ENCODE data around the gene PSMA5.

Gene PSMA5

DNA sequence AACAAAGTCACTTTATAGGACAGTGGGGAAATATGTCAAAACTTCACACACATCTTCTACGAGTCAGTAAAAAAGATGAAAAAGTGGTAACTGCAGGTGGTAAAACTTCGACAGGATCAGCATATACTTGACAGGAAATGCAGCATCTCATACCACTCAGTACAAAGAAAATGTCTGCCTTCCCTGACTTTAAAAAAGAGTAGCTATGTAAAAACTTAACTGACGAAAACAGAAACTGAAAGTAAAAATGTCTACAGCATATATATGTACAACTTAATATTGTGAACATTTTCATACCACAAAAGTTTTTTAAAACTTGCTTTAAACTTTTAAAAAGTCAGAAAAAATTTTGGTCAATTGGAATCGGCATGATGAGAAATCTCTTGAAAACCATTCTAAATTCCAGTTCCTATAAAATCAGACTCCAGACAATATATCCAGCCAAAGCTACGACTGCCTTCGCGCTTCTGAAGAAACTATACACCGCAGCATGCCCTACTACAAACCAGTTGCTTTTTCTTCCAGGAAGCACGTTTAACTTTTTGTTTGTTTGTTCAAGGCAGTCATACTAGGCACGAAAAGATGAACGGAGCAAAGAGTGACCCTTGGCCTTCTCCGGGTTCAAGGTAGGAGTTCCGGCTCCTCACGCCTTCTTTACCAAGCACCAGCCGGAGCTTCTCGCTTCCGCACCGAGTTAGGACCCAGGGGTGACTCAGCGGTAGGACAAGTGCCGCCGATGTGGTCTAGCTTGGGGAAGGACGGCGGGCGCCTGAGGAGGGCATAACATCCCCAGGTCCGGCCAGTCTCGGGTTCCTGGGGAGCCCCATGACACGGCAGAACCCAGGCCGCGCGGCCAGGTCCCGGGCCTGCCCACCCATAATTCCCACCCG, 612 bp downstream of the PSMA5 start:
- Histone ChIP-seq H3K4me2 (ENCODE audit: low read length) (peak overlapping the region; percentile 86), H3K36me3 (ENCODE audit: insufficient read depth, low read length) (peaks cover 13% of the 10 kb centered on the region), H3K27me3 (ENCODE audit: control insufficient read depth, insufficient read depth, low read length) (no peaks in the 10 kb centered on the region), H3K4me1 (ENCODE audit: control insufficient read depth, insufficient read depth, low read length) (peaks cover 18% of the 10 kb centered on the region), H3K9me3 (replicated peaks; ENCODE audit: low read length) (no peaks in the 10 kb centered on the region), H3K4me3 (ENCODE audit: low read length) (peak overlapping the region; percentile 80), H3K9ac (ENCODE audit: low read depth, low read length) (peak overlapping the region; percentile 85)

DNA sequence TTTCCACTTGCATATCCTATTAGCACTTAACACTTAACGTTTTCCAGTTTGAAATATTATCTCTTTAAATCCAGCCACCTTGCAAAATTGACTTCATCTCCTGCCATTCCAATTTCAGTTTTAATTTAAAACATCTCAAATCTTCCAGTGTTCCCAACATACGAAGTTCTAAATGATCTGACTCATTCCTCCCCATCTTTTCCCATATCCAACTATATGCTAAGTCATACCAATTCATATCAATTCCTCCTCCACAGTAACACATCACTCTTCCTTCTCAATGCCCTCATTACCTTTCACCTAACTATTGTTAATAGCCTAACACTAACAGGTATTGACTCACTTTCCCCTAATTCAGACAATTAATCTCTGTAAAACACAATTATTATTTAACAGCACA, 2.8 kb downstream of the PSMA5 start:
- peak overlapping the region; percentile 38 for H3K4me2 ChIP-seq (ENCODE audit: low read length)
- H3K27me3 ChIP-seq (ENCODE audit: control insufficient read depth, insufficient read depth, low read length): no peaks in the 10 kb centered on the region
- peaks cover 21% of the 10 kb centered on the region for H3K36me3 ChIP-seq (ENCODE audit: insufficient read depth, low read length)
- H3K9me3 ChIP-seq (replicated peaks; ENCODE audit: low read length): no peaks in the 10 kb centered on the region
- no peak overlapping the region for H3K4me3 ChIP-seq (ENCODE audit: low read length)
- H3K9ac ChIP-seq (ENCODE audit: low read depth, low read length): no peak overlapping the region
- H3K4me1 ChIP-seq (ENCODE audit: control insufficient read depth, insufficient read depth, low read length): peaks cover 18% of the 10 kb centered on the region

- no peaks in the 10 kb centered on the region for H3K27me3 ChIP-seq (ENCODE audit: control insufficient read depth, insufficient read depth, low read length)
- H3K4me2 ChIP-seq (ENCODE audit: low read length): no peak overlapping the region
- H3K4me3 ChIP-seq (ENCODE audit: low read length): no peak overlapping the region
- H3K9me3 ChIP-seq (replicated peaks; ENCODE audit: low read length): no peaks in the 10 kb centered on the region
- H3K4me1 ChIP-seq (ENCODE audit: control insufficient read depth, insufficient read depth, low read length): no peaks in the 10 kb centered on the region
- peaks cover 88% of the 10 kb centered on the region for H3K36me3 ChIP-seq (ENCODE audit: insufficient read depth, low read length)
- no peak overlapping the region for H3K9ac ChIP-seq (ENCODE audit: low read depth, low read length)
These were observed 13.7 kb downstream of the PSMA5 start for GRCh38 chr1:109412551-109412950.

- H3K4me2 ChIP-seq (ENCODE audit: low read length): no peak overlapping the region
- no peak overlapping the region for H3K9ac ChIP-seq (ENCODE audit: low read depth, low read length)
- no peaks in the 10 kb centered on the region for H3K4me1 ChIP-seq (ENCODE audit: control insufficient read depth, insufficient read depth, low read length)
- H3K27me3 ChIP-seq (ENCODE audit: control insufficient read depth, insufficient read depth, low read length): no peaks in the 10 kb centered on the region
- H3K4me3 ChIP-seq (ENCODE audit: low read length): no peak overlapping the region
- H3K36me3 ChIP-seq (ENCODE audit: insufficient read depth, low read length): peaks cover 65% of the 10 kb centered on the region
- H3K9me3 ChIP-seq (replicated peaks; ENCODE audit: low read length): no peaks in the 10 kb centered on the region
These were observed 21.4 kb downstream of the PSMA5 start for GRCh38 chr1:109404838-109405237.

DNA sequence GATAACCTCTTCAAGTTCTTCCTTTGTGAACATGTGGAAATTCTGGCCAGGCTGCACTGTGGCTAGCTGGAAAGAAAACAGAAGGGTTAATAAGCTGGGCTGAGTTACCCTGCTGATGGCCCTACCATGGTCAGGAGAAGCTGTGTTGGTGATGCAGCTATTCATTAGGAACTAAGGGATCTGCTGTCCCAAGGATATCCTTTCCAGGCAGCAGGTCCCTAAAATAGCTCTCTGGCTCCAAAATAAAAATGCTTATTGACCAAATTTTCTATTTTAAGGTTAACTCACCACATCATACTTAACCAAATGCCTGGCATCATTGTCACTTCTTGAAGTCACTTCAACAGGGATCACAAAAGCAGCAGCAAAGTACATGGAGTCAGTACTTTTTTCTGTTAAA, 24.2 kb downstream of the PSMA5 start:
- H3K4me2 ChIP-seq (ENCODE audit: low read length): no peak overlapping the region
- H3K27me3 ChIP-seq (ENCODE audit: control insufficient read depth, insufficient read depth, low read length): no peaks in the 10 kb centered on the region
- H3K9me3 ChIP-seq (replicated peaks; ENCODE audit: low read length): no peaks in the 10 kb centered on the region
- H3K9ac ChIP-seq (ENCODE audit: low read depth, low read length): no peak overlapping the region
- peaks cover 11% of the 10 kb centered on the region for H3K4me1 ChIP-seq (ENCODE audit: control insufficient read depth, insufficient read depth, low read length)
- no peak overlapping the region for H3K4me3 ChIP-seq (ENCODE audit: low read length)
- peaks cover 42% of the 10 kb centered on the region for H3K36me3 ChIP-seq (ENCODE audit: insufficient read depth, low read length)

- Histone ChIP-seq H3K9me3 (replicated peaks; ENCODE audit: low read length) (no peaks in the 10 kb centered on the region), H3K27me3 (ENCODE audit: control insufficient read depth, insufficient read depth, low read length) (no peaks in the 10 kb centered on the region), H3K4me2 (ENCODE audit: low read length) (no peak overlapping the region), H3K4me3 (ENCODE audit: low read length) (no peak overlapping the region), H3K4me1 (ENCODE audit: control insufficient read depth, insufficient read depth, low read length) (peaks cover 30% of the 10 kb centered on the region), H3K36me3 (ENCODE audit: insufficient read depth, low read length) (peaks cover 35% of the 10 kb centered on the region), H3K9ac (ENCODE audit: low read depth, low read length) (no peak overlapping the region)
These were observed 26.1 kb downstream of the PSMA5 start for GRCh38 chr1:109400035-109400655.

GRCh38 chr1:109399326-109399957, 26.8 kb downstream of the PSMA5 start:
- H3K9ac ChIP-seq (ENCODE audit: low read depth, low read length): no peak overlapping the region

DNA sequence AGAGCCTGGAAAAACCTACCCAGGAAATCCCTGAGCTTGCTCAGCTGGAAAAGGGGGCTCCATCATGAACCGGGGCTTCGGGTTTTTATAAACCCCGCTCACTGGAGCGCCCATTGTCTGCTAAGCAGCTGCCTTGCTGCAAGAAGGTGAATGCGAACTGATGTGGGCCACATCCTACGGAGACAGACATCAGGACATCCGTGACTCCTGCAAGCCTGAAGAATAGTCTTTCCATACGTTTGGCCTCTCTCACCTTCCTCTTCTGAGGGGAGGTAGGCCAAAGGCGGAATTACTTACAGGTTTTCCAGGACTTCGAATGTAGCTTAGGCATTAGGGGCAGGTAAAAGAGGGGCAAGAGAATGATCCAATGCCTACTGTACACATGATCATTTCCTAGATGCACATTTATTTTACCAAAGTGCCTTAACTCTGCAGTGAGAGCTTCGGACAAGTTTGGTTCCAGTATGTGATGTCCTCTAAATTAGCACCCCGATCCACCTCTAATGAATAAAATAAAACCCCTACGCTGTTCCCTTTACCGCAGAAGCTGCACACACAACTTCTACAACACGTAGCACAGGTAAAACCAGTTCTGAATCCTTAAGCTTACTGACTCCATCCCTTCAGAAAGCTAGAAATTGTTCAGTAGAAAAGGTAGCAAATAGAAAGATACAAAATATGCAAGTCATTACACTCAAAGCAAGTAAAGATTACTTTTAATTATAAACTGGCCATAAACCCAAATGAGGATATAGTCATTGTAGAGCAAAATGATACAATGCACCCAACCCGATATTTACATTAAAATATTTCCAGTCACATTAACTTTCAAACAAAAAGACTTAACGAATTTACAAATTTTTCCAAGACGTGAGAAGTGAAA, 27.7 kb downstream of the PSMA5 start:
- peak overlapping the region; percentile 96 for H3K4me2 ChIP-seq (ENCODE audit: low read length)
- H3K27me3 ChIP-seq (ENCODE audit: control insufficient read depth, insufficient read depth, low read length): no peaks in the 10 kb centered on the region
- H3K9ac ChIP-seq (ENCODE audit: low read depth, low read length): peak overlapping the region; percentile 80
- H3K4me3 ChIP-seq (ENCODE audit: low read length): peak overlapping the region; percentile 81
- peaks cover 43% of the 10 kb centered on the region for H3K4me1 ChIP-seq (ENCODE audit: control insufficient read depth, insufficient read depth, low read length)
- no peaks in the 10 kb centered on the region for H3K9me3 ChIP-seq (replicated peaks; ENCODE audit: low read length)
- H3K36me3 ChIP-seq (ENCODE audit: insufficient read depth, low read length): peaks cover 26% of the 10 kb centered on the region

More at GRCh38 chr1:109399326-109399957, 26.8 kb downstream of the PSMA5 start:
- Histone ChIP-seq H3K36me3 (ENCODE audit: insufficient read depth, low read length) (peaks cover 28% of the 10 kb centered on the region), H3K4me3 (ENCODE audit: low read length) (no peak overlapping the region), H3K9me3 (replicated peaks; ENCODE audit: low read length) (no peaks in the 10 kb centered on the region), H3K4me1 (ENCODE audit: control insufficient read depth, insufficient read depth, low read length) (peaks cover 35% of the 10 kb centered on the region), H3K4me2 (ENCODE audit: low read length) (no peak overlapping the region), H3K27me3 (ENCODE audit: control insufficient read depth, insufficient read depth, low read length) (no peaks in the 10 kb centered on the region)

DNA sequence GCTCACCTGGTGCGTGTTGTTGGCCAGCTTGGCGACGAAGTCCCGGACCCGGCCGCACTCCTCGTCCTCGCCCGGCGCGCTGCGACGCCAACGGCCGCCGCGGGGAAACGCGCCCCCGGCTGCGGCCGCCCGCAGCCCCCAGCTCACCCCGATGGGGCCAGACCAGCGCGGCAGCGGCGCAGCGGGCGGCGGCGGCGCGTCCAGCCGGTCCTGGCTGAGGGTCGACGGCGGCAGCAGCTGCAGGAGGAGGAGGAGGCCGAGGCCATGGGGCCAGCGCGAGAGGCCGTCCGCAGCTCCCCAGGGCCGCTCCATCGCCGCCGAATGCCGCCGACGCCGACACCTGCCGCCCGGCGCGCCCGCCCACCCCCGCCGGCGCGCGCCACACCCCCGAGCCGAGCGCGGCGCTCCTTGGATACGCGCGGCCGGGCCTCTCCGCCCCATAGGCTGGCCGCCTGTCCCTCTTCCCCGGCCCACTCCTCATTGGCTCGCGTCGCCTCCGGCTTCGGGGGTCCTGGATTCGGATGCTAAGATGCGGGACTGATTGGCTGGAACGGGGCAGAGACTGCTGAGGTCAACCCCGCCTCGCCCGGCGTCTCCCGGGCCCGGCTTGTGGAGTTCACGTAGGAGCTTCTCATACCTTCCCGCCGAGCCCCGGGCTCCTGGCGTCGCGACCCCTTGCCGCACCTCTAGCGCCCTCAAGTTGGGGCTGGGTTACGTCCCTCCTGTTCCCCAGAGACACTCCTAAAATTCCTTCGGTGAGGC, 28.5 kb downstream of the PSMA5 start, which contains the start of gene SORT1:
SORT1 (minus strand) TSS at position 338 of the 762 bp plus-strand sequence; CDS start at position 312, 26 bp downstream.
- Histone ChIP-seq H3K27me3 (ENCODE audit: control insufficient read depth, insufficient read depth, low read length) (no peaks in the 10 kb centered on the region), H3K4me3 (ENCODE audit: low read length) (peak within 1 kb of the TSS; percentile 81), H3K4me1 (ENCODE audit: control insufficient read depth, insufficient read depth, low read length) (peaks cover 51% of the 10 kb centered on the region), H3K4me2 (ENCODE audit: low read length) (peak within 1 kb of the TSS; percentile 96), H3K9ac (ENCODE audit: low read depth, low read length) (peak within 1 kb of the TSS; percentile 80), H3K36me3 (ENCODE audit: insufficient read depth, low read length) (peaks cover 19% of the 10 kb centered on the region), H3K9me3 (replicated peaks; ENCODE audit: low read length) (no peaks in the 10 kb centered on the region)

DNA sequence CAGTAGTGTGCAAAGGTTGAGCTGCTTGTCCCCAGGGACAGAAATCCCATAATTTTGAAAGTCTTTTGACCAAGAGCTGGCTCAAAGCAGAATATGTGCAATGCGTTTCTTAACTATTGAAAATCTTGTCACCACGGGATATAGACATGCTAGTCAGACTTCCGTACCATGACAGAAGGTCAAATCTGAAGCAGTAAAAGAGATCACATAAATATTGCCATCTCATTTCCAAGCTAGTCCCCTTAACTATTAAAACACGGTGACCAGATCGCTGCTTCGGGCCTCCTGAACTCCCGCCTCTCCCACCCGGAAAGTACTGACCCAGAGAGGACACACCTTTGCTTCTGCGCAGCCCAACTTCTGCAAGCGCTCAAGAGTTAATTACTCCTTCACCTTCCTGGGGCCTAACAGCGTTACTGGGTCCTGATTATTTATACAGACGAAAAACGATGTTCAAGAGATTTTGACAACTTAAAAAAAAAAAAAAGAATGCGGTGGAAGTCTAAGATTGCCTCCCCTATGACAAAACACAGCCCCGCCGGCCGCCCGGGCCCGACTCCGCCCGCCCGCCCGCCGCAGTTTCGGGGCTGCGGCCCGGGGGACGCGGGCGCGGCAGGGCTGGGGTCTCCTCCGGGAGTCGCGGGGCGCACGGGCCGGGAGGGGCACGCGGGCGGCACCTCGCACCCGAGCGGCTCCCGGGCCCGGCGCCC, 29.2 kb downstream of the PSMA5 start:
- peak overlapping the region; percentile 96 for H3K4me2 ChIP-seq (ENCODE audit: low read length)
- H3K9ac ChIP-seq (ENCODE audit: low read depth, low read length): peak overlapping the region; percentile 80
- peaks cover 59% of the 10 kb centered on the region for H3K4me1 ChIP-seq (ENCODE audit: control insufficient read depth, insufficient read depth, low read length)
- H3K36me3 ChIP-seq (ENCODE audit: insufficient read depth, low read length): peaks cover 14% of the 10 kb centered on the region
- H3K4me3 ChIP-seq (ENCODE audit: low read length): peak overlapping the region; percentile 81
- no peaks in the 10 kb centered on the region for H3K27me3 ChIP-seq (ENCODE audit: control insufficient read depth, insufficient read depth, low read length)
- H3K9me3 ChIP-seq (replicated peaks; ENCODE audit: low read length): no peaks in the 10 kb centered on the region

Data from skeletal muscle satellite cell (primary cell).